Stimulated activated CD4-positive, alpha-beta T cell treated with anti-CD3 and anti-CD28 coated beads, TNF-alpha, amount 100 ng/mL, for 1 hour (primary cell): Measurements from ENCODE around the gene TINAGL1.

Experiments
- DNase-seq, 3 donors: peaks; one replicate each; pipeline ENCODE4 v3.0.0-alpha.2; 2020; ENCODE audit warnings: low read depth in 3 of 3, low spot score in 1 of 3

TINAGL1 gene, protein sequence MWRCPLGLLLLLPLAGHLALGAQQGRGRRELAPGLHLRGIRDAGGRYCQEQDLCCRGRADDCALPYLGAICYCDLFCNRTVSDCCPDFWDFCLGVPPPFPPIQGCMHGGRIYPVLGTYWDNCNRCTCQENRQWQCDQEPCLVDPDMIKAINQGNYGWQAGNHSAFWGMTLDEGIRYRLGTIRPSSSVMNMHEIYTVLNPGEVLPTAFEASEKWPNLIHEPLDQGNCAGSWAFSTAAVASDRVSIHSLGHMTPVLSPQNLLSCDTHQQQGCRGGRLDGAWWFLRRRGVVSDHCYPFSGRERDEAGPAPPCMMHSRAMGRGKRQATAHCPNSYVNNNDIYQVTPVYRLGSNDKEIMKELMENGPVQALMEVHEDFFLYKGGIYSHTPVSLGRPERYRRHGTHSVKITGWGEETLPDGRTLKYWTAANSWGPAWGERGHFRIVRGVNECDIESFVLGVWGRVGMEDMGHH

DNA sequence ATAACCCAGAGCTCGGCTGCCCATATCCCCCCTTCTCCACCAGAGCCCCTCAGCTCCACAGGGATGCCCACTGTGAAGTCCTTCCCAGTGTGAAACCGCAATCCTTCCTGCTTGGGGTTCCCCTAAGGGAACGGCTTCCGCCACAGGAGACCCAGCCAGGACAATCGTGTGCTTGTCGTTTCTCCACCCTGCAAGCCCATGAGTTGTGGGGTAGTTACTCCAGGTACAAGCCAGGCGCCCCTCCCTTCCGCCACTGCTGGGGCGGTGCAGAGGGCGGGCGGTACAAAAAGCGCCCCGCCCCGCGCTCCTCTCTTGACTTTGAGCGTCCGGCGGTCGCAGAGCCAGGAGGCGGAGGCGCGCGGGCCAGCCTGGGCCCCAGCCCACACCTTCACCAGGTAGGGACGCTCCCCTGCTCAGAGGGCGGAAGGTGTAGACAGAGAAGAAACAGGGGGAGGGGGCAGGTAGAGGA, at the start of gene TINAGL1:
TSS of gene TINAGL1 (plus strand) at position 315 of the 469 bp plus-strand sequence. CDS start 634 bp downstream, outside the sequence.
- DNase-seq, result no peak

DNA sequence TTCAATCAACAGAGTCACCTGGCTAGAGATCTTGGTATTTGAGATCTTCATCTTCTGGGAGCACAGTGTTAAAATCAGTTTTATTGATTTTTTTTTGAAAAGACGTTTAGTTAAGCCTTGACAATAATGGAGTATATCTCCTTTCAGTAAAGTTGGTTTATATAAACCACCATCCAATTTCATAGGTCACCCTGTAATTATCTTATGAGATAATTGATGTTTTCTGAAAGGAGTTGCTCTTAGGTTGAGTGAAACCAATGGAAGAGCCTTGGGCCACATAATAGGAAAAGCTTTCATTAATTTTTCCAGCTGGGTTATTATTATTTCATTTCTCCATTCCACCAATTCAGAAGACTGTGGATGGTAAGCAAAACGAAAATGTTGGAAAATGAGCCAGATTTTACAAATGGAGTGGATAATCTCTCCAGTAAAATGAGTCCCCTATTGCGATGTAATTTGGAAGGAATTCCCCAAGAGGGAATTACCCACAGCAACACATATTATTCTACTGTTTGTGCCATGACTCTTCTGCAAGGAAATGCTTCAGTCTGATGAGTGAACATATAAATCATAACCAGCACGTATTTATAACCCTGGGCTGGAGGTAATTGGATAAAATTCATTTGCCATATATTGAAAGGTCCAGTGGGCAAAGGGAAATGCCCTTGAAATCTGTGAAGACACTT, 46.2 kb upstream of the TINAGL1 start:
- DNase-seq, result no peak

DNA sequence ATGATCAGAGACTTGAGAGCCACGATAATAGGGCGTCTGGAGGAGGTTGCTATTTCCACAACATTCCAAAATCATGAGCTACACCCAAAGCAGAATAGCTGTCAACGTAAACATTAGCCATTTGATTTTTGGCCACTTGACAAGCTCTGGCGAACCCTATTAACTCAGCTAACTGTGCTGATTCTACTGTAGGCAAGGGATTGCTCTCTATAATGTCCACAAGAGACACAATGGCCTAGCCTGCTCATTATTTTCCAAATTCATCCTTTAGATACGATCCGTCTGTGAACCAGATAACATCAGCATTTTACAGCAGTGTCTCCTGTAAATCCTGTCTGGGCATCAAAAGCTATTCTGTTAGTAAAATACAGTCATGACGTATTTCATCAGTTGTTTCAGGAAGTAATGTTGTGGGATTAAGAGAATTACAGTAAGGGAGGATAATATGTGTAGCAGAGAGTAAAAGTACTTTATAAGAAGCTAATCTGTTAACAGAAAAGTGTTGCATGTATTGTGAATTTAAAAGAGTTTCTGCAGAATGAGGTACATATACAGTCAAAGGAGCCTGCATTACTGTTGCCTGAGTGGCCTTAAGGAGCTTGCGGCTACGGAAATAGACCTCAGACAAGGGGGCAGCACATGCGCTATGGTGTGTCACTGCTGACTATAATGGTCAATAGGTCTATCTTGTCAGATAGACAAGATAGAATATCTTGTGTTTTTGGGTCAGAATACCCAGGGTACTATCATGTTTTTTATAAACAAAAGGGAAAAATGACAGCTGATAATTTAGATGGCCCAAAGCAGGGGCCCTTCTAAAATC, 44.9 kb upstream of the TINAGL1 start:
- no peak for DNase-seq

DNA sequence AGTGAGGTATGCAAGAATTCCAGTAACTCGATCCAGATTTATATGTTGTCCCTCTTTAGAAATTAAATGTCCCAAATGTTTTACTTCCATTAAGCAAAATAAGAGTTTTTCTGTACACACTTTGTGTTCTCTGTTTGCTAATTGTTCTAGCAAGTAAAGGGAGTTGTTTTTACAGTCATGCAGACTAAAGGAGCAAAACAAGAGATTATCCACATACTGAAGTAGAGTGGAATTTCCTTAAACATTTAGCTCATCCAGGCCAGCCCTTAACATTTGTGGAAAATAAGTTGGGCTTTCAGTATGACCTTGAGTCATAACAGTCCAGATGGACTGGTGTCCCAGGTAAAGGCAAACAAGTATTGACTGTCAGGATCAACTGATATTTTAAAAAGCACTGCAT, 44.1 kb upstream of the TINAGL1 start:
- no peak for DNase-seq

DNA sequence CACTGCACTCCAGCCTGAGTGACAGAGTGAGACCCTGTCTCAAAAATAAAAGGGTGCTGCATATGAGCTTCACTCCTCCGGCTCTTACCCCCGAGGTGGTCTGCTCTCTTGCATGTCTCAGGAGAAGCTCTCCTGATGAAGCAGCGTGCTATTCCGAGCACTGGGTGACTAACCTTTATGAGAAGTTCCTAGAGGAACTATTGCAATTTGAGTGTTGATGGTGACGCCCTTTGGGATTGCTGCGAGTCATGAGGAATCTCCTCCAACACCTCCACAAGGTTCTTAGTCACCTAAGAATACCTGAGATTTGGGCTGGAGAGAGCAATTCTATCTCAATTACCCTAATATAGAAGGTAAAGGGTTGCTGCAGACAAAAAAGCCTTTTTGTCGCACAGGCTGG, 40.8 kb upstream of the TINAGL1 start:
- no peak for DNase-seq

DNA sequence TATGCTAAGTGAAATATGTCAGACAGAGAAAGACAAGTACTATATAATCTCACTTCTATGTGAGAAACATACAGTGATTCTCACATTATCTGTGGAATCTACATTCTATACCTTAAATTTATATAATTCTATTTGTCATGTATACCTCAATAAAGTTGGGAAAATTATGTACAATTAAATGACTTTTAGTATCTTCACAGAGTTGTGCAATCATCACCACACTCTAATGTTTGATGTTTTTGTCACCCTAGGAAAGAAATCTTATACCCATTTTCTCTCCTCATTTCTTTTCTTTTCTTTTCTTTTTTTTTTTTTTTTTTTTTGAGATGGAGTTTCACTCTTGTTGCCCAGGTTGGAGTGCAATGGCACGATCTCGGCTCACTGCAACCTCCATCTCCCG, 37.0 kb upstream of the TINAGL1 start:
- no peak for DNase-seq

DNA sequence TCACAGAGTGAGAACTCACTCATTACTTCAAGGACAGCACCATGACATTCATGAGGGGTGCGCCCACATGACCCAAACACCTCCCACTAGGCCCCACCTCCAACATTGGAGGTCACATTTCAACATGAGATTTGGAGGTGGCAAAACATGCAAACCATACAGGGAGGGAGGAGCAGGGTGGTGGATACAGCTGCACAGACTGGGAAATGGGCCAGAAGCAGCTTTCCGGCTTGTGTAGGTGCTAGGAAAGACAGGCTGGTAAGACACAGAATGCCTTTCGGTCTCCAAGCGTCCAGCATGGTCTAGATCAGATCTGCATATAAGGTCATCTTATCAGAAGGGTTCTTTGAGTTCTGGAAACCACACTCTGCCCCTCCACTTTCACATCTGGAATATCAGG, 35.1 kb upstream of the TINAGL1 start:
- no peak for DNase-seq

DNA sequence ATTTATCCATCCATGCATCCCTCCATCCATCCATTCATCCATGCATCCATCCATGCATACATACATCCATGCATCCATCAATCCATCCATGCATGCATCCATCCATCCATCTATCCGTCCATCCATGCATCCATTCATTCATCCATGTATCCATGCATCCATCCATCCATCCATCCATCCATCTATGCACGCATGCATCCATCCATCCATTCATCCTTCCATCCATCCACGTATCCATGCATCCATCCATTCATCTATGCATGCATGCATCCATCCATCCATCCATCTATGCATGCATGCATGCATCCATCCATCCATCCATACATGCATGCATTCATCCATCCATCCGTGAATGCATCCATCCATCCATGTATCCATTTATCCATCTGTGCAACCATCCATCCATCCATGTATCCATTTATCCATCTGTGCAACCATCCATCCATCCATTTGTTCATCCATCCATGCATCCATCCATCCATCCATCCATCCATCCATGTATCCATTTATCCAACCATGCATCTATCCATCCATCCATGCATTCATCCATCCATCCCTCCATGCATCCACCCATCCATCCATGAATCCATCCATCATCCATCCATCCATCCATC, 30.3 kb upstream of the TINAGL1 start:
- DNase-seq, result no peak

DNA sequence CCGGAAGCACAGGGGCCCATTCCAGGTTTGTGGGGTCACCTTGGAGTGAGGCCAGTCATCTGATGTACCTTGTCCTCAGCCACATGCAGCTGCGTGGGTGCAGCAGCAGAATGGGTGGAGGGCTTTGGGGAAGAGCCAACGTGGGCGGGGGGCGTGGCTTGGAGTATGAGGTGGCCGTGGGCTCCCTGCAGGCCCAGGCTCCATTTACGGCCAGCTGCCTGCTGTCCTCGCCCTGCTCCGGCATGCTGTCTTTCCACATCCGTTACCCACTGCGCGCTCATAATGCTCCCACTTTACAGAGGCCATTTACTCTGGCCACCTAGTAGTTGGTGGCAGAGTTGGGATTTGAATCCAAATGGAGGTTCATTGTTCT, 27.8 kb upstream of the TINAGL1 start:
- DNase-seq, result no peak

DNA sequence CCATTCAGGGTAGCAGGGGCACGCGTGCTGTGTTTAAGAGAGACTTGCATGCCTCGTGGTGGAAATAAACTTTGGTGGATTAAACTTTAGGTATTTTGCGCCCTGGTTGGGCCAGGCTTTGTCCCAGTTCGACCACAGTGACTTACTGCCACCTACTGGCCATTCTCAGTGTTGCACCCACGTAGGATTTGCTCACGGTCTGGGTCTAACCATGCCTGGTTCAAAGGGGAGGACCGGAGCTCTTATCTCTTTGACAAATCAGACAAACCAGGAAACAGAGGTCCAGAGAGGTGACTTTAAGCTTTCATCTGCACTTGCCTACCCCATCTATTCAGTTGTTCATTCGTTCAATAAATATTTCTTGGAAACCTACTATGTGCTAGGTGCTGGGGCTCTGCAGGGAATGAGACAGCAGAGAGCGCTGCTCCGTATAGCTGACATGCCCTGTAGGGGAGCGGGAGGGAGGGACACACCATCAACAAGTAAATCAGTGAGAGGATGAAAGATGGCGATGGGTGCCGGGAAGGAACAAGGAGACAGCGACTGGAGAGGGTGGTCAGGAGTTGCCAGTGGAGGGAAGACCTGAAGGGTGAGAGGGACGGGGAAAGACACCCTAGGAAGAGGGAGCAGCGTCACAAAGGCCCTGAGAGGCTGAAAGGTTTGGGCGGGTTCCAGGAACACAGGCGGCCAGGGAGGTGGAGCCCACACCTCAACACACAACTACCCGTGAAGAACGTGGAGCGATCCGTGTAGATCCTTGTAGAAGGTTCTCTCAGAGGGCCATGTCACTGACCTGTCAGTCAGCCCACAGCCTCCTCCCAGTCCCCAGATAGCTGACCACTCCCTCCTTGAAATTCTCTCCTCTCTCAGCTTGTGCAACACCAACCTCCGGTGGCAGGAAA, 27.2 kb upstream of the TINAGL1 start:
- peak; percentile 55 to 88 (median 68) for DNase-seq

DNA sequence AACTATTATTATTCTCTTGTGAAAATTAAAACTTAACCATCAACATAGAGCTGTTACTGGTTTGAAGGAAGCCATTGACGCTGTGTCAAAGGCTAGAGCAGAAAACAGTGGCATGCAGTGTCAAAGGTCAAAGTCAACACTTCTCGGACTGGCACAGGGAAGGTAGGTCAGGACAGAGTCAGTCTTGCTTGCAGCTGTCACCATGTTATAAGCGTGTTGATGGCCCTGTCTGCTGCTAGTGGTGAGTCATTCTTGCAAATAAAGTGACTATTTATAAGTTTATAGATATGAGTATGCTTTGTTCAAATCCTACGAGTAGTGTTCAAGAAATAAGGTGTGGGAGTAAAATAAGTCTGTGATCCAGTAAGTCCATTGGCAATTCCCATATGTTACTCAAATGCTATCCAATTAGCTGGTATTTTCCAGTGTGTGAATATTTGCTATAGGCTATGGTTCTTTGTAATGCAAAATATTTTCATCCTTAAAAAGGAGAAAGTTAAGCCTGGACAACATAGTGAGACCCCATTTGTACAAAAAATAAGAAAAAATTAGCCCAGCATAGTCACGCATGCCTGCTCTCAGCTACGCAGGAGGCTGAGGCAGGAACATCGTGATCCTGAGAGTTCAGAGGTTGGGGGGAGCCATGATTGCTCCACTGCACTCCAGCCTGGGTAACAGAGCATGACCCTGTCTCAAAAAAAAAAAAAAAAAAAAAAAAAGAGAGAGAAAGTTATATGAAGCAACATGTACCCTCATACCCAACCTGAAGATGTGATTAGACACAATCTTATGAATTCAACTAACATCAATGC, 26.3 kb upstream of the TINAGL1 start:
- no peak for DNase-seq

DNA sequence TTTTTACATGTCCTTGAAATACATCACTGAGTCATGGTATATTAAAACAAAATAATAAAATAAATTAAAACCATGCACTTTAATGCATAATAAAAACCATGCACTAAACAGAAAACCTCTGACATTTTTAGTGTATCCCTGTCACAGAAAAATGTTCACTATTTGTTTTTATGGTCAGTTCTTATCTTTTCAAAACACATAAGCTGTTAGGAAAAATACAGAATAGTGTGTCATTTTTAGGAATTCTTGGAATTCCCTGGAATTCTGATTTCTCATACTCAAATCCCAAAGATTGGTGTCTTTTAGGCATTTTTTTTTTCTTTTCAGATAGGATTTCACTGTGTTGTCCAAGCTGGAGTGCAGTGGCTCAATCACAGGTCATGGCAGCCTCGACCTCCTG, 25.1 kb upstream of the TINAGL1 start:
- DNase-seq, result no peak

DNA sequence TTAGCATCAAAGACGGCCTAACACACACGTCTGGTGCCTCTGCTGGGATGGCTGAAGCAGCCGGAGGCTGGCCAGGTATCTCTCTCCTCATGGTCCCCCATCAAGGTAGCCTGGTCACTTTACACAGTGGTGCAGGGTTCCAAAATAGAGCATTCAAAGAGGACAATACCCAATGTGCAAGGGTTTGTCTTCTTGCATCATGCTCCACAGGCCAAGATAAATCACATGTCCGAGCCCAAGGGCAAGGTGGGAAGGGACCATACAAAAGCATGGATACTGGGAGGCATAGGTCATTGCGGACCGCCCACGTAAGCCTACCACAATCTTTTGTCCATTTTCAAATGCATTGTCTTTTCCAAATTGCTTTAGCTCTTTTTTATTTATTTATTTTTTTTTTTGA, 23.8 kb upstream of the TINAGL1 start:
- no peak for DNase-seq

DNA sequence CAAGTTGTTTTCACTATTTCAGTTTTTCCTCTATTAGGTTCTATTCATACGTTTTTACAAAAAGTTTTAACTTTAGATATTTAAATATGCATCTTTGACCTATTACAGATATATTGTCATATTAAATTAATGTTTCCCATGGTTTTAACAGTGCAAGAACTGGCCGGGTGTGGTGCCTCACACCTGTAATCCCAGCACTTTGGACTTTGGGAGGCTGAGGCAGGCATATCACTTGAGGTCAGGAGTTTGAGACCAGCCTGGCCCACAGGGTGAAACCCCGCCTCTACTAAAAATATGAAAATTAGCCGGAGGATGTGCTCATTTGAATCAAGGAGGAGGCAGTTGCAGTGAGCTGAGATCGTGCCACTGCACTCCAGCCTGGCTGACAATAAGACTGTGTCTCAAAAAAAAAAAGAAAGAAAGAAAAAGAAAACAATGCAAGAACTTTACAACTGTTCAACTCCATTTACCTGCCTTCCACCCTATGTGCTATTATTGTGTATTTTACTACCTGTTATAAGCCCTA, 19.8 kb upstream of the TINAGL1 start:
- no peak for DNase-seq

DNA sequence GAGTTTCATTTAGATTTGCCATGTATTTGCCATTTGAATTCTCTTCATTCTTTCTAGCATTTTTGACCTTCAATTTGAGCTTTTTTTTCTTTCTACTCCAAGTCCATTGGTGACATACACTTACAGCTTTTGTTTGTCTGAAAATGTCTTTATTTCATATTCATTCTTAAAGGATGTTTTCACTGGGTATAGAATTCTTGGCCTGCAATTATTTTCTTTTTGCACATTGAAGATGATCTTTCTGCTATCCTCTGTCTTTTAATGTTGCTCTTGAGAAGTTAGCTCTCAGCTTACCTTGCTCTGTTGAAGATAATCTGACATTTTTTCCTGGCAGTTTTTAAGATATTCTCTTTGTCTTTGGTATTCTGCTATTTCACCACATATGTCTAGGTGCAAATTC, 16.6 kb upstream of the TINAGL1 start:
- no peak for DNase-seq

DNA sequence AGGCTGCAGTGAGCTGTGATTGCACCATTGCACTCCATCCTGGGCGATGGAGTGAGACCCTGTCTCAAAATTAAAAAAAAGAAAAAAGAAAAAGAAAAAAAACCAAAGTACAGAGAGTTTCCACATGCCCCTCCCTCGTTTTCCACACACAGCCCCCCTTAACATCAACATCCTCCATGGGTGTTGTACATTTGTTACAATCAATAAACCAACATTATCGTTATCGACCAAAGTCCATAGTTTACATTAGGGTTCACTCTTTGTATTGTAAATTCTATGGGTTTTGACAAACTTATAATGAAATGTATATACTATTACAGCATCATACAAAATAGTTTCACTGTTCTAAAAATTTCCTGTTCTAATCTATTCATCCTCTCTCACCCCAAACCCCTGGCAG, 15.9 kb upstream of the TINAGL1 start:
- no peak for DNase-seq

DNA sequence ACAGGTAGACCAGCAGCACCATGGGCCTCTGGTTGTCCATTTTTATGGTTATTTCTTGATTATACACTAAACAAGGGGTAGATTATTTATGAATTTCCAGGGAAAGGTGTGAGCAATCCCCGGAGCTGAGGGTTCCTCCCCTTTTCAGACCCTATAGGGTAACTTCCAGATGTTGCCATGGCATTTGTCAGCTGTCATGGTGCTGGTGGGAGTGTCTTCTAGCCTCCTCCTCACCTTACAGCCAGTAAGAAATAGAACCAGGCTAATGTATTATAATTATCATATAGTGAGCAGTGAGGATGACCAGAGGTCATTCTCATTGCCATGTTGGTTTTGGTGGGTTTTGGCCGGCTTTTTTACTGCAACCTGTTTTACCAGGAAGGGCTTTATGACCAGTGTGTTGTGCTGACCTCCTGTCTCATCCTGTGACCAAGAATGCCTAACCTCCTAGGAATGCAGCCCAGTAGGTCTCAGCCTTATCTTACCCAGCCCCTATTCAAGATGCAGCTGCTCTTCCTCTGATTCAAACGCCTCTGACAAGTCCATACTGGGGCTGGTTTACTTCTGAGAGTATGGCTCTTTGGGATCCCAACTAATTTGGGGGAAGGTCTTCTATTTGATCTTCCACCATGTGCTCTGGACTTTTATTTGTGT, 13.5 kb upstream of the TINAGL1 start:
- no peak for DNase-seq

DNA sequence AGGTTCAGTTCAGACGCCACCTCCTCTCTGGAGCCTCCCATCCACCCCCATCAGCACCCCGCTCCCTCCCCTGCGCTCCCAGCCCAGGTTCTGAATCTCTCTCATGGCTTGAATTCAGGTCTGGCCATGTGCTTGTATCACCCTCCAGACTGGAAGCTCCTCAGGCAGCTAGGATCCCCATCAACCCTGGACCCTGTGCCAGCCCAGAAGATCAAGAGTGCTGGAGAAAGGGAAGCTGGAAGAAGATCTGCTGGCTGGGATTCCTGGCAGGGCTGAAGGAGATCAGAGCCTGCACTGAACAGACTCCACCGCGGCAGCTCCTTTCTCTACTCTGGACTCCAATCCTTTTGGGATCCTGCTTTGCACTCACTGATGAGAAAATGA, 11.7 kb upstream of the TINAGL1 start:
- DNase-seq, result no peak
